ENCODE measurements around the gene DNM3.

- TF ChIP-seq CTCF (IDR thresholded peaks at IDR 0.05; ENCODE audit: low read length) (no peak), EZH2 (optimal IDR thresholded peaks at IDR 0.05; ENCODE audit: low read depth, low read length) (no peak), EZH2phosphoT487 (IDR thresholded peaks at IDR 0.05; ENCODE audit: low read length) (no peak)
These were observed 303.3 kb downstream of the DNM3 start for GRCh38 chr1:172144445-172145061.
